ENCODE measurements around the gene SSBP2.

The SSBP2 gene

GRCh38 chr5:81533629-81534405, 217.1 kb downstream of the SSBP2 start:
- Histone ChIP-seq H3K27ac (replicated peaks) (0 out of 2 replicates have a peak overlapping the region, but pooled peaks have one; percentile 16), H3K4me3 (replicated peaks; ENCODE audit: insufficient read depth, low read length) (no peak overlapping the region), H3K27me3 (ENCODE audit: insufficient read depth, poor library complexity, severe bottlenecking) (no peaks in the 10 kb centered on the region)
- peak in 1 of 2 experiments; percentile 1 for DNase-seq (ENCODE audit: low read depth in 1 of 2, low spot score in 1 of 2)
- TF ChIP-seq POLR2AphosphoS5 (IDR thresholded peaks at IDR 0.05; ENCODE audit: low read depth) (no peak), REST (IDR thresholded peaks at IDR 0.05; ENCODE audit: insufficient replicate concordance, low read depth) (no peak), SPI1 (IDR thresholded peaks at IDR 0.05; ENCODE audit: borderline replicate concordance, low read depth) (no peak), CTCF (IDR thresholded peaks at IDR 0.05; ENCODE audit: insufficient read depth, low read length) (no peak), GABPA (IDR thresholded peaks at IDR 0.05; ENCODE audit: low read depth) (no peak)

DNA sequence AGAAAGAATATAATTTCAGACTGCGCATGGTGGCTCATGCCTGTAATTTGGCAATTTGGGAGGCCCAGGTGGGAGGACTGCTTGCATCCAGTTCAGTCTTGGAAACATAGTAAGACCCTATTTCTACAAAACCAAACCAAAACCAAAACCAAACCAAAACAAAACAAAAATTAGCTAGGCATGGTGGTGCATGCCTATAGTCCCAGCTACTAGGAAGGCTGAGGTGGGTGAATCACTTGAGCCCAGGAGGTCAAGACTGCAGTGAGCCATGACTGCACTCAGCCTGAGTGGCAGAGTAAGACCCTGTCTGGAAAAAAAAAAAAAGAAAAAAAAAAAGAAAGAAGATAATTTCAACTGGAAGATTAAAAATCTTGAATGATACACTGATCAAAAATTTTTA, 220.0 kb downstream of the SSBP2 start:
- H3K27ac ChIP-seq (replicated peaks), result no peak overlapping the region
- no peak for DNase-seq (ENCODE audit: low read depth in 1 of 2, low spot score in 1 of 2)
- no peaks in the 10 kb centered on the region for H3K27me3 ChIP-seq (ENCODE audit: insufficient read depth, poor library complexity, severe bottlenecking)
- no peak overlapping the region for H3K4me3 ChIP-seq (replicated peaks; ENCODE audit: insufficient read depth, low read length)
- TF ChIP-seq GABPA (IDR thresholded peaks at IDR 0.05; ENCODE audit: low read depth) (no peak), REST (IDR thresholded peaks at IDR 0.05; ENCODE audit: insufficient replicate concordance, low read depth) (no peak), CTCF (IDR thresholded peaks at IDR 0.05; ENCODE audit: insufficient read depth, low read length) (no peak), POLR2AphosphoS5 (IDR thresholded peaks at IDR 0.05; ENCODE audit: low read depth) (no peak), SPI1 (IDR thresholded peaks at IDR 0.05; ENCODE audit: borderline replicate concordance, low read depth) (no peak)

GRCh38 chr5:81525690-81526089, 225.2 kb downstream of the SSBP2 start:
- DNase-seq (ENCODE audit: low read depth in 1 of 2, low spot score in 1 of 2), result peak in 1 of 2 experiments; percentile 6
- Histone ChIP-seq H3K27ac (replicated peaks) (no peak overlapping the region), H3K27me3 (ENCODE audit: insufficient read depth, poor library complexity, severe bottlenecking) (no peaks in the 10 kb centered on the region), H3K4me3 (replicated peaks; ENCODE audit: insufficient read depth, low read length) (no peak overlapping the region)
- TF ChIP-seq SPI1 (IDR thresholded peaks at IDR 0.05; ENCODE audit: borderline replicate concordance, low read depth) (no peak), REST (IDR thresholded peaks at IDR 0.05; ENCODE audit: insufficient replicate concordance, low read depth) (no peak), POLR2AphosphoS5 (IDR thresholded peaks at IDR 0.05; ENCODE audit: low read depth) (no peak), CTCF (IDR thresholded peaks at IDR 0.05; ENCODE audit: insufficient read depth, low read length) (no peak), GABPA (IDR thresholded peaks at IDR 0.05; ENCODE audit: low read depth) (no peak)

All from HL-60 (cell line).